CD1c-positive myeloid dendritic cell (primary cell): ENCODE results near the gene STBD1.
"Not testable (repeated sequence)": the region's sequence is repeated elsewhere in the genome, so short reads cannot be mapped to it uniquely, and the experiment has no call there.

Source experiments
- DNase-seq: peaks from one replicate; pipeline ENCODE4 v3.0.0-alpha.2; 2016; ENCODE audit errors: extremely low spot score

STBD1 gene

GRCh38 chr4:76283900-76284299, 22.6 kb upstream of the STBD1 start:
- DNase-seq, result no peak

GRCh38 chr4:76287811-76288210, 18.7 kb upstream of the STBD1 start:
- DNase-seq, result not testable (repeated sequence)

GRCh38 chr4:76292730-76293129, 13.8 kb upstream of the STBD1 start:
- DNase-seq, result no peak

DNA sequence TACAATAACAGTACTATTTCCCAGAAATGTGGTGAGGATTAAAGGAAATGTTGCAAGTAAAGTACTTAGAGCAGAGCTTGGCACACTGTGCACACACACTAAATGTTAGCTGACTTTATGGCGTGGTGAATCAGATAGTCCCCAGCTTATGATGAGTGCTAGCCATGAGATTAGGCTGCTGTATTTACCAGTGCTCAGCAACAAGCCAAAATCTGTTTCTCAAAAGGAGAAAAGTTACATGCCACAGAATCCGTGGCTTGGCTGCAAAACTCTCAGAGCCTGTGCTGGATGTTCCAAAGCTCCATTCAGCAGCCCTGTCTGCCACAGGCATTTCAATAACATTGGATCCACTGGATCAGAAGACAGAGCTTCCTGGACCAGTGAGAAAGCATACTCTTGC, 12.8 kb upstream of the STBD1 start:
- DNase-seq, result no peak

DNA sequence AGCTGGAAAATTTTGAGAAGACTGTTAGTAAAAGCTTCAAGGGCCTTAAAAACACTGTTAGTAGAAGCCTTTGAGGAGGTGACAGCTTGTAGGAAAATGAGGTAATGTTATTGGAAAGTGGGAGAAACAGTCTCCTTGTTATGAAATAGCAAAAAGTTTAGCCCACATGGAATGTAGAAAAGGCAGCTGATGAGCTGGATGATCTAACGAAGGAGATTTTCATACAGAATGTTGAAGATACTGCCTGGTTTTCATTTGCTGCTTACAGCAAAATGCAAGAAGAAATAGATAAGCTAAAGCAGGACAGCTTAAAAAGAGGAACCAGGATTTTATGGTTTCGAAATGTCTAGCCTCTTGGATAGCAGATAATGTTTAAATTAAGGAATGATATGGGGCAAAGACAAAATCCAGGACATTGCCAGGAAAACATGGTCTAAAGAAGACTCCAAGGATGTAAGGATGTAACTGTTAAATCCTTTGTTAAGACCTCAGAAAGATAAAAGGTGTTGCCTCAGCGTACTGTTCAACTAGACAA, 10.2 kb upstream of the STBD1 start:
- DNase-seq, result peak; percentile 47

DNA sequence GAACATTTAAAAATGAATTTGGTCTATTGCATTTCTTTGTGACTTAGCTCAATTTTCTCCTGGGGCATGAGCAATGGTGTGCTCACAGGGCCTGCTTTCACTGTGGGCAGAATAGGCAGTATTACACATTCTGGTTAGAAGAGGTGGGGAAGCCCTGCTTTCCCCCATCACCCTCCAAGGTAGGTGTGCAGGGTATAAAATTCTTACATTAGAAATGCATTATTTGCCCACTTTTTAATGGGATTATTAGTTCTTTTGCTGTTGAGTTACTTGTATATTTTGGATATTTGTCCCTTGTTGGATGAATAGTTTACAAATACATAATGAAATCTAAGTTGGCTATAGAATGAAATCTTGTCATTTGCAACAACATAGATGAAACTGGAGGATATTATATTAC, 8.3 kb upstream of the STBD1 start:
- no peak for DNase-seq

DNA sequence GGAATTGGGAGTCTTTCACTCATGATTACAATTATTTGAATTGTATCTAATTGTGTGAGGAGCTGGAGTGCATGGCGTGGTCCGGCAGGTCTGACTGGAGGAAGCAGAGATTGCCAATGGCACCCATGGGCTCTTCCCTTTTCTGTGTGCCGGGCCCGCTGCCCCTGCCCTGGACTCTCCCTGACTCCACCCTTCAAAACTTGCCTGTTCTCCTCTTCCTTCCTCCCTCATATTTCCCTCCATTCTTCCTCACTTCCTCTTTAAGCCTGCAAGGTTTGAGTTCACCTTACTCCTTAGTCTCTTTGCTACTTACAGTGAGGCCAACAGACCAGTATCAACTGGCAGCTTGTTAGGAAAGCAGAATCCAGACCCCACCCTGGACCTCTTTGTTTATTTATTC, 6.5 kb upstream of the STBD1 start:
- peak; percentile 33 for DNase-seq

- DNase-seq, result peak; percentile 53
Observed at GRCh38 chr4:76301068-76301774, 5.3 kb upstream of the STBD1 start.

GRCh38 chr4:76301775-76302162, 4.8 kb upstream of the STBD1 start:
- DNase-seq, result no peak

- peak; percentile 22 for DNase-seq
Observed at GRCh38 chr4:76302826-76303438, 3.6 kb upstream of the STBD1 start.

GRCh38 chr4:76305033-76305687, 1.4 kb upstream of the STBD1 start:
- DNase-seq, result no peak

DNA sequence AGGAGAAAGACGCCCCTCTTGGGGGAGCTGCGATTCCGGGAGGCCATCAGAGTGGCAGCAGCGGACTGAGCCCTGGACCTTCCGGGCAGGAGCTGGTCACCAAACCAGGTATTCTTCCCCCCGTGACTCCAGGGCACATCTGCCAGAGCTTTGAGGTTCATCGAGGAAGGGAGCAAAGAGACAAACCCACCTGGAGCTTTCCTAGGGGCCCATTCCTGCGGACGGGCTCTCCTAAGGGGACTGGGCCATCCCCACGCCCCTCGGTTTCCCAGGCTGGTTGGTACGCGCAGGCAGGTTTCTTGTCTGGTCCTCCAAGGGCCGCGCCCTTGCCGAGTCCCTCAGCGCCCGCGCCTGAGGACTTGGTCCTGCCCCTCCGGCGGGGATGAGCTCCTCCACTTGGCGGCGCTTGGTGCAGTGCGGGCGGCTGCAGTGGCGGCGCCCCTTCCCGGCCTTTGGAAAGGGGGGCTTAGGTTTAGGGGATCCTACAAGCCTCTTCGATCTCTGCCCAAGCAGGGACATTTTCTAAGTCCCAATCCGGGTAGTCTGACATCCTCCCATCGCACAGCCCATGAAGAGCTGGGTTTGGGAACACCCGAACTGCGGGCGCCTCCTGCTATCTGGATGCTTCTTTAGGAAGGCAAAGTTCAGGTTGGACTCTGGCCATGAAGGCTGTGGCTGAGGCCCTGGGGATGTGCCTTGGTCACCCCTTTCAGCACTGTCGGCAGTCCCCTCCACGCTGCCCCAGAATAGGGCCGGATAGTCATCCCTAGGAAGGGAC, 538 bp downstream of the STBD1 start:
- peak; percentile 31 for DNase-seq

DNA sequence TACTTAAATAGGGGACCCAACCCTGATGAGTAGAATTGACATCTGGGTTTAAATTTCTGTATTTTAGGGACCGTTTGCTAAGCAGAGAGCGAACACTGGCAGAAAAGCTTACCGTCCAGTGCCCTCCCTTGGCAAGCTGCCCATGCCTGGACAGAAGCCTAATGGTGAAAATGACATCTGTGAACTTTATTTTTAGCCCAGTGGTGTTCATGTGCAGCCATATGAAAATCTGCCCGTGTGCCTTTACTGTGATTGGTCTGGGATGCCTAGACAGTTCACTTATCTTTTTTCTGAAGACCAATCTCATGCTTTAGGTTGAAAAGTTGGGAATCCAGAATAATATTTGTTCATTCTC, 1.1 kb downstream of the STBD1 start:
- no peak for DNase-seq

- no peak for DNase-seq
Observed at GRCh38 chr4:76308548-76308947, 2.0 kb downstream of the STBD1 start.

DNA sequence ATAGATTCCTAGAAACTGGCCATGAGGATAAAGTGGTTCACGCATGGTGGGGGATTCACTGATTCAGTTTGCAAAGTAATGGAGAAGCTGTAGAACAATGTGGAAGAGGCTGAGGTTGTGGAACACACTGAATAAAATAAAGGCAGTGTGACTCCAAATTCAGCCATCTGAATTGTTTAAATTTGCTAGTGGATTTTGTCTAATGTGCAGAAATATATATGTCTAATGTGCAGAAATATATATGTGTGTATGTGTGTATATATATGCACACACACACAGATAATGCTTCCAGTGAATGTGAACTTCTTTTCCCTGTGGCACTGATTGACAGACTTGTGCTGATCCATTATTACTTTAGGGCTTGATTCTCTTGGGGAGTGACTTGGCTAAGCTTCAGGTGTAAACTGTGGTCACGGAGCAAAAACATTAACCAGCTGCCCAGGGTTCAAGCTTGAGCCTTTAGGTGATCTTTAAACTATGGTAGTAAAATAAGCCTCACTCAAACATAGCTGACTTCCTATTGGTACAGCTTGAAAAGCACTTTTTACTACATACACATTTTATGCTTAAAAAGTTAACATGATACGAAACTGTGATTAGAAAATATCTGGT, 3.5 kb downstream of the STBD1 start:
- no peak for DNase-seq

DNA sequence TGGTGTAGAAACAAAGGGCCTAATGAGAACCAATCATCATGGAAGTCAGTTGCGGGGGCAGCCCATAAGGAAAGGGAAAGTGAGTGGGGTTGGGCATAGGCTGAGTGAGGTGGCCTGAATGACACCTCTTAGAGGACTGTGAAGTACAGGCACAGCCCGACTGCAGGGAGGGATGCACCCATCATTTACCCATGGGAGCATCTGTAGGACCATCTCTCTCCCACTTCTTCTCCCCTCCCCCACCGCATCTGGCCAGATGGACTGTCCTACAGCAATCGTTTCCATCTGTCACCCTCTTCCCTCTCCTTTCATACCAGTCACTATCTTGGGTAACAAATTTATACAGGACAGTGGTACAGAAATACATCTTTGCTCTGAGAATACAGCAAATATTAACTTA, 4.2 kb downstream of the STBD1 start:
- DNase-seq, result no peak

- no peak for DNase-seq
Observed at GRCh38 chr4:76311896-76312331, 5.4 kb downstream of the STBD1 start.

DNA sequence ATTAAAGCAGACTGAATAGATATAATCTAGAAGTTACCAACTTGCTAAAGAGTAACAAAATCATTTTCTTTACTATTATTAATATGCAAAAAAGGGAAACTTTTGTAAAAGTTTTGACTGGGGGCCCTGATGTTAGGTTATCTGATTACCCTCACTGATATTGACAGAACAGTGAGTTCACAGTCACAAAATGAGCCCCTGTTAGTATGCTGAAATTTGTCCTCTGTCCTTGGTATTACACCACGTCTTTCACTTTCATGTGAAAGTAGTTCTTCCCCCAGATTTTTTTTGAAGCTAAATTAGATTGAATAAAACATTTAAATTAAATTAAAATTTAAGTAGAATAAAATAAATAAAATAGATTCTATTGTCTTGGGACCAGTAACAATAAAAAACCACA, 5.9 kb downstream of the STBD1 start:
- no peak for DNase-seq

DNA sequence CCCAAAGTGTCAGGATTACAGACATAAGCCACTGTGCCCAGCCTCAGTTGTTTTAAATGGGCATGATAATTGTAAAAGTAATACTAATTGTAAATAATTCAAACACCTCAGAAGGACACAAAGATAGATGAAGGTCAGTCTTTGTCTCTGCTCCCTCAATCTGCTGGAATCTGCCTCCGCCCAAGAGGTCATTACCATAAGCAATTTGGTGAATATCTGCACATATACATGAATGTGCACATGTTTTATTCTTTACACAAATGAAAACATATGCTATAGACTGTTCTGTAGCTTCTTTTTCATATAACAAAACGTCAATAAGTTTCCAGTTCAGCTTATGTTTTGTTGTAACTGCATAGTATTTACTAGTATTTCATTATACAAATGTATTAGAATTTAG, 7.0 kb downstream of the STBD1 start:
- no peak for DNase-seq

DNA sequence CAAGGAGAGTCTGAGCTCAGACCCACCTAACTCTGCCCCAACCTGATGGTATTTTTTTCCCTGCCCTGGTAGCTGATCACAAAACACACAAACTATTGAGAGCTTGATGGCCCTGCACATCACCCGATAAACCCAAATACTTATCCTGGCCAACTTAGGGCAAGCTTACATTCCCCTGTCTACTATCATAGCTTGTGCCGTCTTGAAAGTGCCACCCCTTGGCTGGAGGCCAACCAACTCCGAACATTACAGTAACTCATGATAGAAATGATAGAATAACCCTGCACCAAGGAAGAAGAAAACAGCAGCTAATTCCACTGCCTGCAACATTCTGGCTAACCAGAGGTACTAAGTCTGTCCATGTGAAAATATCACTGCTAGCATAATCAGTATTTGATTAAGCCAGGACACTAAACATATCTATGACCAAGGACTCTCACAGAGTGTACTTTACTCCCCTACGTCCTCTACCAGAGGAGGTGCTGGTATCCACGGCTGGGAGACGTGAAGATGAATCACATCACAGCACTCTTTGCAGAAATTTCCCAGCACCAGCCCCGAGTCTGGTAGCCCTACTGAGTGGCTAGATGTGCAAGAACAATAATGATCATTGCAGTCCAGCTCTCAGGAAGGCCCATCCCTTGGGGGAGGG, 8.9 kb downstream of the STBD1 start:
- DNase-seq, result no peak

DNA sequence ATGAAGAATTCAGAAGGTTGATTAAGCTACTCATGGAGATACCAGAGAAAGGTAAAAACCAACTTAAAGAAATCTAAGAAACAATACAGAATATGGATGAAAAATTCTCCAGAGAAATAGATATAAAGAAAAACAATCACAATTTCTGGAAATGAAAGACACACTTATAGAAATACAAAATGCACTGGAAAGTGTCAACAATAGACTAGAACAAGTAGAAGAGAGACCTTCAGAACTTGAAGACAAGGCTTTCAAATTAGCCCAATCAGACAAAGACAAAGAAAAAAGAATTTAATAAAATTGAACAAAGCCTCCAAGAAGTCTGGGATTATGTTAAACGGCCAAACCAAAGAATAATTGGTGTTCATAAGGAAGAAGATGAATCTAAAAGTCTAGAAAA, 9.6 kb downstream of the STBD1 start:
- DNase-seq, result no peak
